Limb (tissue), 2 donors: ENCODE data around the gene TBL1X.

Source experiments
- DNase-seq, 2 donors: peaks; one replicate each; pipeline ENCODE4 v3.0.0-alpha.2; 2016; ENCODE audit errors: extremely low spot score in 2 of 2

Gene TBL1X

GRCh38 chrX:9619133-9619532 is 154.3 kb downstream of the TBL1X start:
- DNase-seq: no peak

- DNase-seq: no peak
Measured at GRCh38 chrX:9619581-9619980, 154.7 kb downstream of the TBL1X start.

- no peak for DNase-seq
Measured at GRCh38 chrX:9622128-9622527, 157.3 kb downstream of the TBL1X start.

GRCh38 chrX:9626379-9626778 is 161.5 kb downstream of the TBL1X start:
- DNase-seq: no peak

- DNase-seq: no peak
Measured at GRCh38 chrX:9627922-9628321, 163.1 kb downstream of the TBL1X start.

DNA sequence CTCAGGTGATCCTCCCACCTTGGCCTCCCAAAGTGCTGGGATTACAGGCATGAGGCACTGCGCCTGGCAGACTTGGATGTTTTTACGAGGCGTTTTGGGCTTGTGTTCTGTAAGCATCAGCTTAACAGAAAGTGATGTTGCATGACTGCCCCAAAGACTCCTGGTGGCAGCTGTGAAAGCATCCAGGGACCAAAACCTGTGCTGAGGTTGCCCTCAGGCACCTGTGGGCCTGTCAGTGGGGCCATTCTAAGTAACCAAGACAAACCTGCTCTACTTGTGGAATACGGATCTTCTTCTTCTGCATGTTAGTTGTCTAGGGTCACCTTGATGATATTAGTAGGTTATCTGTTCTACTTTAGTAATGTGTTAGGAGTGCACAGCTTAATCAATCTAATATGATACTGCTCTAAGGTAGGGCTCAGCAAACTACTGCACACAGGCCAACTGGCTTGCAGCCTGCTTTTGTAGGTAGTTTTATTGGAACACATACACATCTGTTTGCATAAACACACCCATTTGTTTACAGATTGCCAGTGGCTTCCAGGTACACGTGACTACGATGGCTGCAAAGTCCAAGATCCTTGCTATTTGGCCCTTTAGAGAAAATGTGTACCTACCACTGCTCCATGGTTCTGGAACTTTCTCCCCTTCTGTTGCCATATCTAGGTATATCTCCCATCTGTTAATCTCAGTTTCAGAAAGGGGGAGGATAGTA is 164.1 kb downstream of the TBL1X start:
- DNase-seq: no peak

DNA sequence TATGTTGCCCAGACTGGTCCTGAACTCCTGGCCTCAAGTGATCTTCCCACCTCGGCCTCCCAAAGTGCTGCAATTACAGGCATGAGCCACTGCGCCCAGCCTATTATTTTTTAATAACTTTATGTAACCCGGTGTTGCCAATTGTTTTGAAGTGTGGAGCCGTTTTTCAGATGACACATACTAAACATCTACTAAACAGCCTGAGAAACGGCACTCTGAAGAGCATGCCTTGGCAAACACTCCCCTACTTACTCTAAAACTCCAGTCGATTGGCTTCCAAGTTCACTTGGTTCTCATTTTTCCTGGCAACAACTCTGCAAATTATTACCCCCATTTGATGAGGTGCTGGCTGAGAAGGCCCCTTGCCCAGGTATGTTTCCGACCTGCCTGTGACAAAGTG is 169.7 kb downstream of the TBL1X start:
- no peak for DNase-seq

GRCh38 chrX:9635368-9635767 is 170.5 kb downstream of the TBL1X start:
- DNase-seq: no peak

- DNase-seq: no peak
Measured at GRCh38 chrX:9635803-9636202, 170.9 kb downstream of the TBL1X start.

DNA sequence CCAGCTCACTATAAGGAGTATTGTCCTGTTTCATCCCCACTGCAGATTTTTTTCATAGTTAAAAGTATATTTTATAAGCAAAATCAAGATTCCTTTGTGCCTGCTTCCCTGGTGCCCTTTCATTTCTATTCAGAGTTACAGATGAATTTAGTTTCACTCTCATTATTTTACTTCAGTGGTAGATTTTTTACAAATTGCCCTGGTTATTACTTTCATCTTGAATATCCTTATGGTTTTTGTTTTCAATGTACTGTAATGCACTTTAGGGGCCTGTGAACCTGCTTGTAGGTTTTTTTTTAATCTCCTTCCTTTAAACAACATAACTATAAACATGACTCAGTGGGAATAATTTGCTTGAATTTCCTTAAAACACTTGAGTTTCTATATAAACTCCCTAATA is 174.0 kb downstream of the TBL1X start:
- no peak for DNase-seq

- no peak for DNase-seq
Measured at GRCh38 chrX:9642270-9642995, 177.6 kb downstream of the TBL1X start.

DNA sequence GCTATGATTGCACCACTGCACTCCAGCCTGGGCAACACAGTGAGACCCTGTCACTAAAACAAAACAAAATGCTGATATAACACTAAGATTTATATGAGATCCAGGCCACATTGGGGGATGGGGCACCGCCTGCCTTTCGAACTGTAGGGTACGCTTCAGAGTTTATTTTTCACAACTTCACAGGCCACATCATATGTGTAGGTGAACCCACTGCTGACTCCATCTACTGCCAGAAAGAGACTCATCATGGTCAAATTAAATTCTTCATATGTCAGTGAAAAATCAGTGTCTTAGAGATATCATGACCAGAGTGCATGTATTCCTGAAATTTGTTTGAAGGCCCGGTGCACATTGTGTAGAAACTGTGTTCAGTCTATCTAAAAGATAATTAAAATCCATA is 178.9 kb downstream of the TBL1X start:
- DNase-seq: no peak

DNA sequence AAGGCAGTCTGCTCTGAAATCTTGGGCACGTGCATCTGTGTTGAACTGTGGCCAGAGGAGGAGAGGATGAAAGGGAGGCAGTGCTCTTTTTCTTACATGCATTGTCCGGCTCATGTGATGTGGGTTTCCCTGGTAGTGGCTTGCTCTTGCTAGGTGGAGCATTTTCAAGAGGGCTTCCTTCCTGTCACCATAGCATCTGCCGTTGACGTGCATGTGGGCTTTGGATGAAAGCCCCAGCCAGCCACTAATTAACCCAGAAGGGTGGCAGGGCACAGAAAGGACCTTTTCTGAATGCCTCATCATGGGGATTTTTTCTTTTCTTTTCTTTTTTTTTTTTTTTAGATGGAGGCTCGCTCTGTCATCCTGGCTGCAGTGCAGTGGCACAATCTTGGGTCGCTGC is 179.5 kb downstream of the TBL1X start:
- no peak for DNase-seq

- DNase-seq: no peak
Measured at GRCh38 chrX:9646471-9647224, 181.8 kb downstream of the TBL1X start.

DNA sequence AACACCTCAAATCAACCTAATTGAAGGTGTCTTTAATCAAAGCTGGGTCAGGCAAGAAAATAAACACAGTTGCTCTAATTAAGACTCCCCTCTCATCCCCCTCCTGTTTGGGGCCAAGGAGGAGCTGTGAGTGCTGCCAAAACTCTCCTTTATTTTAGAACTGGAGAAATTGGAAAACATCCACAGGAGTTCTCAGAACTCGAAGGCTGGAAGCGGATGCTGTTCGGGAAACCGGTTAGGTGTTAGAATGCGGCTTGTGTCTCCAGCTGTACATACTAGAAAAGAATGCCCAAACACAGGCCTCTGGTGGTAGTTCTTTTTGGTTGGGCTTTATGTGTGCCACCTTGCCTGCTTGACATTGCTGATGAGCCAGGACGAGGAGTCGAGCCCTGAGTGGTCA is 182.6 kb downstream of the TBL1X start:
- DNase-seq: no peak

GRCh38 chrX:9650091-9650490 is 185.2 kb downstream of the TBL1X start:
- DNase-seq: no peak

- no peak for DNase-seq
Measured at GRCh38 chrX:9651737-9652136, 186.9 kb downstream of the TBL1X start.

DNA sequence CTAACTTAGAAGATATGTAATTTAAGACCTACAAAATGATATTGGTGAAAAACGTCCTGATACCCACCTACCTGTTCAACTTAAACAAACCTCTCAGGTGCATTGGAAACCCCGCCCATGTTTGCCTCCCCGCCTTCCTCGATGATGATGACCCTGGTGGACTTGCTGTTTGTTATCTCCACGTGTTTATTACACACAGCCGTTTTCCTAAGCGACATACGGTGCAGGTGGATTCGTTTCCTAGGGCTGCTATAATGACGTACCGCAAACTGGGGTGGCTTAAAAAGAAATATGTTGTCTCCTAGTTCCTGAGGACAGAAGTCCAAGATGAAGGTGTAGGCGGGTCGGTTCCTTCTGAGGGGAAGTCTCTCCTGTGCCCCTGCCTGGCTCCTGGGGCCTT is 190.1 kb downstream of the TBL1X start:
- DNase-seq: no peak

GRCh38 chrX:9656277-9656676 is 191.4 kb downstream of the TBL1X start:
- no peak for DNase-seq

- no peak for DNase-seq
Measured at GRCh38 chrX:9656871-9657270, 192.0 kb downstream of the TBL1X start.

DNA sequence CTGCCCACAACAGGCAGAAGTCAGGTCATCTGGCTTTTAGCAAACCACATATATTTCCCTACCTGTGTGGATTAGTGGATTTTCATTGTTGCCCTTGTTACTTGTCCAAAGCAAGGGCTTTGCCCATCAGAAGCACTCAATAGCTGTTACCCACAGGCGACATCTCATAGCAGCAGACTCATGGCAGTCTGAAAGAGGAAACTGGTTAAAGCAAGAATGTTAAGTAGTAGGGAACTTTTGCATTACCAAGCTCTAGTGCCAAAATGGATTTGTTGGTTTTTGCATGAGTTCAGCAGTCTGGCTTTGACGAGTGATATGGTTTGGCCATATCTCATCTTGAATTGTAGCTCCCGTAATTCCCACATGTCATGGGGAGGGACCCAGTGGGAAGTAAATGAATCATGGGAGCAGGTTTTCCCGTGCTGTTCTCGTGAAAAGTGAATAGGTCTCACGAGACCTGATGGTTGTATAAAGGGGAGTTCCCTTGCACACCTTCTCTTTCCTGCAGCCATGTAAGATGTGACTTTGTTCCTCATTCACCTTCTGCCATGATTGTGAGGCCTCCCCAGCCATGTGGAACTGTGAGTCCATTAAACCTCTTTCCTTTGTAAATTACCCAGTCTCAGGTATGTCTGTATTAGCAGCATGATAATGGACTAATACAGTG is 192.9 kb downstream of the TBL1X start:
- no peak for DNase-seq

DNA sequence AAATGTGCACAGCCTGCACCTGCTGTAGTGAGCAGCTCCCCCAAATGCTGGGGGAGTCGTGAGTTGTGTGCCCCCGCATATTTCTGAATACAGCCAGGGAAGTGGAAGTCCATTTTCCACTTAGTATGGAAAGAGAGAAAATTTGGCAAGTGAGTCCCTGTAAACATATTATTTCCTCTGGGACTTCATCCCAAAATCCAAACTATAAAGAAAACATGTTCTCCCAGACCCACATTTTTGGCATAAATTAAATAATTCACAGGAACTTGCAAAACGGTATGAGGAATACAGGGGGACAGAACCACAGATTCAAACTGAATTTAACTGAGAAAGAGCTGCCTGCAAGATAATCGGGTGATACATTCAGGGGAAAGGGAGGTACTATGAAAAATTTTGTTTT is 193.6 kb downstream of the TBL1X start:
- DNase-seq: no peak
